ENCODE results near the gene UNC79. TPM values are rescaled to one million over a fixed set of nuclear protein-coding genes. Genes with fewer than 3 reads are reported as not detected.

Gene UNC79
- polyA plus RNA-seq, 3 donors, result 0.70 to 1.4 (median 0.78) TPM

- DNase-seq (ENCODE audit: extremely low read depth in 1 of 11, low read depth in 9 of 11, low spot score in 4 of 11), result no peak
These were observed 208.1 kb downstream of the UNC79 start for GRCh38 chr14:93638790-93639189.

- no peak for DNase-seq (ENCODE audit: extremely low read depth in 1 of 11, low read depth in 9 of 11, low spot score in 4 of 11)
These were observed 212.4 kb downstream of the UNC79 start for GRCh38 chr14:93643127-93643526.

- DNase-seq (ENCODE audit: extremely low read depth in 1 of 11, low read depth in 9 of 11, low spot score in 4 of 11), result no peak
These were observed 212.9 kb downstream of the UNC79 start for GRCh38 chr14:93643676-93644075.

GRCh38 chr14:93645200-93645599 is 214.5 kb downstream of the UNC79 start:
- DNase-seq (ENCODE audit: extremely low read depth in 1 of 11, low read depth in 9 of 11, low spot score in 4 of 11), result no peak

GRCh38 chr14:93648440-93649168 is 217.9 kb downstream of the UNC79 start:
- DNase-seq (ENCODE audit: extremely low read depth in 1 of 11, low read depth in 9 of 11, low spot score in 4 of 11), result no peak

- no peak for DNase-seq (ENCODE audit: extremely low read depth in 1 of 11, low read depth in 9 of 11, low spot score in 4 of 11)
These were observed 223.9 kb downstream of the UNC79 start for GRCh38 chr14:93654599-93654998.

GRCh38 chr14:93655078-93655750 is 224.5 kb downstream of the UNC79 start:
- DNase-seq (ENCODE audit: extremely low read depth in 1 of 11, low read depth in 9 of 11, low spot score in 4 of 11), result peak; percentile 54 to 86 (median 67)

- no peak for DNase-seq (ENCODE audit: extremely low read depth in 1 of 11, low read depth in 9 of 11, low spot score in 4 of 11)
These were observed 227.1 kb downstream of the UNC79 start for GRCh38 chr14:93657875-93658274.

GRCh38 chr14:93663317-93663716 is 232.6 kb downstream of the UNC79 start:
- no peak for DNase-seq (ENCODE audit: extremely low read depth in 1 of 11, low read depth in 9 of 11, low spot score in 4 of 11)

- no peak for DNase-seq (ENCODE audit: extremely low read depth in 1 of 11, low read depth in 9 of 11, low spot score in 4 of 11)
These were observed 234.4 kb downstream of the UNC79 start for GRCh38 chr14:93665169-93665568.

GRCh38 chr14:93669632-93670031 is 238.9 kb downstream of the UNC79 start:
- DNase-seq (ENCODE audit: extremely low read depth in 1 of 11, low read depth in 9 of 11, low spot score in 4 of 11), result no peak

GRCh38 chr14:93674343-93674742 is 243.6 kb downstream of the UNC79 start:
- DNase-seq (ENCODE audit: extremely low read depth in 1 of 11, low read depth in 9 of 11, low spot score in 4 of 11), result no peak

- no peak for DNase-seq (ENCODE audit: extremely low read depth in 1 of 11, low read depth in 9 of 11, low spot score in 4 of 11)
These were observed 244.9 kb downstream of the UNC79 start for GRCh38 chr14:93675651-93676050.

GRCh38 chr14:93676416-93676958 is 245.7 kb downstream of the UNC79 start:
- DNase-seq (ENCODE audit: extremely low read depth in 1 of 11, low read depth in 9 of 11, low spot score in 4 of 11), result no peak

GRCh38 chr14:93682459-93682858 is 251.7 kb downstream of the UNC79 start:
- no peak for DNase-seq (ENCODE audit: extremely low read depth in 1 of 11, low read depth in 9 of 11, low spot score in 4 of 11)

GRCh38 chr14:93683226-93683625 is 252.5 kb downstream of the UNC79 start:
- no peak for DNase-seq (ENCODE audit: extremely low read depth in 1 of 11, low read depth in 9 of 11, low spot score in 4 of 11)

GRCh38 chr14:93685121-93685895 is 254.6 kb downstream of the UNC79 start:
- no peak for DNase-seq (ENCODE audit: extremely low read depth in 1 of 11, low read depth in 9 of 11, low spot score in 4 of 11)

- DNase-seq (ENCODE audit: extremely low read depth in 1 of 11, low read depth in 9 of 11, low spot score in 4 of 11), result no peak
These were observed 255.5 kb downstream of the UNC79 start for GRCh38 chr14:93686268-93686667.

- no peak for DNase-seq (ENCODE audit: extremely low read depth in 1 of 11, low read depth in 9 of 11, low spot score in 4 of 11)
These were observed 257.5 kb downstream of the UNC79 start for GRCh38 chr14:93688239-93688666.

GRCh38 chr14:93688820-93689219 is 258.1 kb downstream of the UNC79 start:
- DNase-seq (ENCODE audit: extremely low read depth in 1 of 11, low read depth in 9 of 11, low spot score in 4 of 11), result no peak

All from renal cortex interstitium (tissue), 11 donors.